Urinary bladder (tissue), 4 donors: ENCODE measurements around the gene HNRNPLL. TPM values are rescaled to one million over a fixed set of nuclear protein-coding genes. Genes with fewer than 3 reads are reported as not detected.

Source experiments
- DNase-seq: peaks from one replicate; pipeline ENCODE4 v3.0.0-alpha.2; 2015; ENCODE audit errors: extremely low spot score
- H3K27ac ChIP-seq: one replicate; pipeline ENCODE4 v1.5.1; 2013; ENCODE audit warnings: low read depth, mild to moderate bottlenecking, moderate library complexity
- H3K36me3 ChIP-seq: one replicate; pipeline ENCODE4 v1.6.1; 2013; ENCODE audit warnings: mild to moderate bottlenecking, moderate library complexity; ENCODE audit not compliant: insufficient read depth
- H3K4me1 ChIP-seq: one replicate; pipeline ENCODE4 v1.6.1; 2013; ENCODE audit warnings: mild to moderate bottlenecking, moderate library complexity; ENCODE audit not compliant: insufficient read depth
- H3K4me3 ChIP-seq: one replicate; pipeline ENCODE4 v1.5.1; 2013; ENCODE audit warnings: low read depth, low read length
- WGBS: extraction: QIAGEN DNeasy Blood & Tissue Kit; methylation state at CpG from one replicate; pipeline ENCODE4 v1.1.7; 2013; 5-methylcytosine and 5-hydroxymethylcytosine counted together
- polyA plus RNA-seq: library from polyadenylated mRNA; stranded (reverse); fragments of 200-250 nt; gene quantifications from one replicate; pipeline ENCODE4 v1.2.3, GENCODE V29; 2013
- total RNA-seq: library from RNA; depleted of rRNA; stranded (reverse); fragments of >200 nt; gene quantifications from one replicate; pipeline ENCODE4 v1.2.3, GENCODE V29; 2014
- donor health status: healthy with polysubstance abuse.
- donor health status: healthy.

The HNRNPLL gene
- total and polyA plus RNA-seq, 2 donors: 28.4 to 106 TPM

- WGBS: 95% methylated on average over 6 of the region's 6 CpGs
These were observed 6.5 kb downstream of the HNRNPLL start for GRCh38 chr2:38596229-38596628.

GRCh38 chr2:38592951-38593350 is 9.8 kb downstream of the HNRNPLL start:
- DNase-seq: no peak
- Histone ChIP-seq H3K36me3 (peaks cover 2% of the 10 kb centered on the region), H3K4me1 (peaks cover 2% of the 10 kb centered on the region), H3K4me3 (no peak overlapping the region), H3K27ac (no peak overlapping the region)
- WGBS: 32% methylated on average over 2 of the region's 2 CpGs

More at GRCh38 chr2:38596229-38596628, 6.5 kb downstream of the HNRNPLL start:
- no peak for DNase-seq
- H3K4me1 ChIP-seq: peaks cover 4% of the 10 kb centered on the region
- no peak overlapping the region for H3K27ac ChIP-seq
- no peaks in the 10 kb centered on the region for H3K36me3 ChIP-seq
- H3K4me3 ChIP-seq: no peak overlapping the region

- Histone ChIP-seq H3K36me3 (peaks cover 2% of the 10 kb centered on the region), H3K4me3 (no peak overlapping the region), H3K27ac (no peak overlapping the region), H3K4me1 (peaks cover 2% of the 10 kb centered on the region)
- no peak for DNase-seq
- WGBS: 37% methylated on average over 2 of the region's 2 CpGs
These were observed 11.6 kb downstream of the HNRNPLL start for GRCh38 chr2:38591152-38591551.

- Histone ChIP-seq H3K4me3 (no peak overlapping the region), H3K4me1 (peaks cover 2% of the 10 kb centered on the region), H3K36me3 (peaks cover 2% of the 10 kb centered on the region), H3K27ac (no peak overlapping the region)
- DNase-seq: no peak
- WGBS: 77% methylated on average over 3 of the region's 3 CpGs
These were observed 12.7 kb downstream of the HNRNPLL start for GRCh38 chr2:38590053-38590452.

GRCh38 chr2:38586931-38587330 is 15.8 kb downstream of the HNRNPLL start:
- WGBS: 80% methylated on average over 3 of the region's 3 CpGs
- H3K36me3 ChIP-seq: peaks cover 2% of the 10 kb centered on the region
- DNase-seq: no peak
- peaks cover 2% of the 10 kb centered on the region for H3K4me1 ChIP-seq
- no peak overlapping the region for H3K27ac ChIP-seq
- H3K4me3 ChIP-seq: no peak overlapping the region

GRCh38 chr2:38584881-38585280 is 17.8 kb downstream of the HNRNPLL start:
- WGBS: 97% methylated on average over 1 of the region's 1 CpG
- H3K4me3 ChIP-seq: no peak overlapping the region
- DNase-seq: no peak
- H3K27ac ChIP-seq: no peak overlapping the region
- peaks cover 4% of the 10 kb centered on the region for H3K36me3 ChIP-seq
- H3K4me1 ChIP-seq: no peaks in the 10 kb centered on the region

GRCh38 chr2:38583994-38584393 is 18.7 kb downstream of the HNRNPLL start:
- H3K4me1 ChIP-seq: no peaks in the 10 kb centered on the region
- no peak for DNase-seq
- peaks cover 4% of the 10 kb centered on the region for H3K36me3 ChIP-seq
- 93% methylated on average over 5 of the region's 5 CpGs for WGBS
- no peak overlapping the region for H3K4me3 ChIP-seq
- H3K27ac ChIP-seq: no peak overlapping the region

GRCh38 chr2:38583524-38583923 is 19.2 kb downstream of the HNRNPLL start:
- Histone ChIP-seq H3K36me3 (peaks cover 4% of the 10 kb centered on the region), H3K27ac (no peak overlapping the region), H3K4me1 (no peaks in the 10 kb centered on the region), H3K4me3 (no peak overlapping the region)
- 47% methylated on average over 3 of the region's 3 CpGs for whole genome bisulfite sequencing
- DNase-seq: no peak

GRCh38 chr2:38581193-38582147 is 21.3 kb downstream of the HNRNPLL start:
- H3K36me3 ChIP-seq: peaks cover 4% of the 10 kb centered on the region
- DNase-seq: peak; percentile 72
- no peak overlapping the region for H3K4me3 ChIP-seq
- 58% methylated on average over 9 of the region's 9 CpGs for WGBS
- no peaks in the 10 kb centered on the region for H3K4me1 ChIP-seq
- no peak overlapping the region for H3K27ac ChIP-seq

- 57% methylated on average over 2 of the region's 2 CpGs for WGBS
- H3K4me3 ChIP-seq: no peak overlapping the region
- H3K4me1 ChIP-seq: no peaks in the 10 kb centered on the region
- DNase-seq: no peak
- peaks cover 4% of the 10 kb centered on the region for H3K36me3 ChIP-seq
- H3K27ac ChIP-seq: no peak overlapping the region
These were observed 22.6 kb downstream of the HNRNPLL start for GRCh38 chr2:38580115-38580636.

- no peak for DNase-seq
- WGBS: 73% methylated on average over 5 of the region's 5 CpGs
- Histone ChIP-seq H3K4me1 (no peaks in the 10 kb centered on the region), H3K36me3 (peaks cover 4% of the 10 kb centered on the region), H3K27ac (no peak overlapping the region), H3K4me3 (no peak overlapping the region)
These were observed 23.9 kb downstream of the HNRNPLL start for GRCh38 chr2:38578832-38579231.

- H3K4me1 ChIP-seq: no peaks in the 10 kb centered on the region
- no peak overlapping the region for H3K4me3 ChIP-seq
- no peak overlapping the region for H3K27ac ChIP-seq
- no peak for DNase-seq
- H3K36me3 ChIP-seq: no peaks in the 10 kb centered on the region
These were observed 28.4 kb downstream of the HNRNPLL start for GRCh38 chr2:38574278-38574677.

GRCh38 chr2:38572167-38572566 is 30.6 kb downstream of the HNRNPLL start:
- 79% methylated on average over 1 of the region's 1 CpG for WGBS
- DNase-seq: no peak
- H3K4me1 ChIP-seq: no peaks in the 10 kb centered on the region
- peaks cover 4% of the 10 kb centered on the region for H3K36me3 ChIP-seq
- H3K4me3 ChIP-seq: no peak overlapping the region
- no peak overlapping the region for H3K27ac ChIP-seq

- WGBS: 78% methylated on average over 4 of the region's 4 CpGs
- Histone ChIP-seq H3K4me3 (no peak overlapping the region), H3K27ac (no peak overlapping the region), H3K36me3 (peaks cover 4% of the 10 kb centered on the region), H3K4me1 (no peaks in the 10 kb centered on the region)
- DNase-seq: no peak
These were observed 31.5 kb downstream of the HNRNPLL start for GRCh38 chr2:38571193-38571592.
